Stimulated activated CD8-positive, alpha-beta memory T cell treated with anti-CD3 and anti-CD28 coated beads, Interleukin-12 subunit alpha, Interleukin-12 subunit beta, amount 100 ng/mL, for 24 hours (primary cell): Measurements from ENCODE around the gene CR1L.
"Not testable (repeated sequence)": the region's sequence is repeated elsewhere in the genome, so short reads cannot be mapped to it uniquely, and the experiment has no call there.

Experiments
- DNase-seq: peaks from one replicate; pipeline ENCODE4 v3.0.0-alpha.2; 2020; ENCODE audit errors: extremely low read depth

CR1L gene

GRCh38 chr1:207745285-207745684 is 100.4 kb downstream of the CR1L start:
- DNase-seq, result no peak

- no peak for DNase-seq
These were observed 101.2 kb downstream of the CR1L start for GRCh38 chr1:207745839-207746767.

GRCh38 chr1:207747627-207748492 is 102.9 kb downstream of the CR1L start:
- DNase-seq, result no peak

- DNase-seq, result no peak
These were observed 104.0 kb downstream of the CR1L start for GRCh38 chr1:207748737-207749528.

- no peak for DNase-seq
These were observed 105.8 kb downstream of the CR1L start for GRCh38 chr1:207750631-207751305.

GRCh38 chr1:207751463-207751789 is 106.5 kb downstream of the CR1L start:
- DNase-seq, result not testable (repeated sequence)

- peak; percentile 88 for DNase-seq
These were observed 107.0 kb downstream of the CR1L start, which contains the start of gene CD46 for GRCh38 chr1:207751790-207752455. Gene CD46, plus strand, starts transcription at chr1:207752054. Its CDS starts 159 bp downstream, at chr1:207752213.

- DNase-seq, result no peak
These were observed 107.6 kb downstream of the CR1L start for GRCh38 chr1:207752456-207752998.

- DNase-seq, result no peak
These were observed 108.7 kb downstream of the CR1L start for GRCh38 chr1:207753611-207754010.

- no peak for DNase-seq
These were observed 109.1 kb downstream of the CR1L start for GRCh38 chr1:207754011-207754410.

GRCh38 chr1:207754974-207755700 is 110.2 kb downstream of the CR1L start:
- no peak for DNase-seq

GRCh38 chr1:207755846-207756693 is 111.1 kb downstream of the CR1L start:
- no peak for DNase-seq

GRCh38 chr1:207762622-207763021 is 117.7 kb downstream of the CR1L start:
- no peak for DNase-seq

- DNase-seq, result no peak
These were observed 118.2 kb downstream of the CR1L start for GRCh38 chr1:207763091-207763490.

GRCh38 chr1:207763972-207764371 is 119.0 kb downstream of the CR1L start:
- DNase-seq, result no peak

- DNase-seq, result no peak
These were observed 121.6 kb downstream of the CR1L start for GRCh38 chr1:207766569-207766968.

- DNase-seq, result not testable (repeated sequence)
These were observed 125.6 kb downstream of the CR1L start for GRCh38 chr1:207770514-207770913.
